HG03442 (cell line): Measurements from ENCODE around the gene AZGP1.
"Not testable (repeated sequence)": the region's sequence is repeated elsewhere in the genome, so short reads cannot be mapped to it uniquely, and the experiment has no call there.

Experiments
- ATAC-seq: cut with Tn5 transposase; IDR thresholded peaks from one replicate; pipeline ENCODE4 v1.9.1; 2021; ENCODE audit warnings: mild to moderate bottlenecking, moderate library complexity; ENCODE audit not compliant: unreplicated experiment

The AZGP1 gene

DNA sequence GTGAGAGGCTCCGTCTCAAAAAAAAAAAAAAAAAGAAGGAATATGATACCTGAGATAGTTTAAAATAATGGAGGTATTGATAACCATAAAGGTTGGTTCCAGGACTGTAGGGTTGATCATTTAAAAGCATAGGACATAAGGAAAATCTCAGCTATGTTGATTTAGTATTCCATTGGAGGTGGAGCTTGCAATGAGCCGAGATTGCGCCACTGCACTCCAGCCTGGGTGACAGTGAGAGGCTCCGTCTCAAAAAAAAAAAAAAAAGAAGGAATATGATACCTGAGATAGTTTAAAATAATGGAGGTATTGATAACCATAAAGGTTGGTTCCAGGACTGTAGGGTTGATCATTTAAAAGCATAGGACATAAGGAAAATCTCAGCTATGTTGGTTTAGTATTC is 23.2 kb downstream of the AZGP1 start:
- ATAC-seq: not testable (repeated sequence)

DNA sequence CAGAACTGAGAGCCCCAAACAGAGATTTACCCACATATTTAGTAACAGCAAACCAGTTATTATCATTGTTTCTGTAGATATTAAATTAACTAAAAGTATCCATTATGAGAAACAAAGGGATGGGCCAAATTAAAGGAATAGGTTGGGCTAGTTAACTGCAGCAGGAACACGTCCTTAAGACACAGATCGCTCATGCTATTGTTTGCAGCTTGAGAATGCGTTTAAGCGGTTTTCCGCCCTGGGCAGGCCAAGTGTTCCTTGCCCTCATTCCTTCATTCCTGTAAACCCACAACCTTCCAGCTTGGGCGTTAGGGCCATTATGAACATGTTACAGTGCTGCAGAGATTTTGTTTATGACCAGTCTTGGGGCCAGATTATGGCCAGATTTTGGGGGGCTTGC is 25.0 kb downstream of the AZGP1 start:
- ATAC-seq: not testable (repeated sequence)

GRCh38 chr7:99949645-99950228 is 26.1 kb downstream of the AZGP1 start:
- ATAC-seq: no peak

DNA sequence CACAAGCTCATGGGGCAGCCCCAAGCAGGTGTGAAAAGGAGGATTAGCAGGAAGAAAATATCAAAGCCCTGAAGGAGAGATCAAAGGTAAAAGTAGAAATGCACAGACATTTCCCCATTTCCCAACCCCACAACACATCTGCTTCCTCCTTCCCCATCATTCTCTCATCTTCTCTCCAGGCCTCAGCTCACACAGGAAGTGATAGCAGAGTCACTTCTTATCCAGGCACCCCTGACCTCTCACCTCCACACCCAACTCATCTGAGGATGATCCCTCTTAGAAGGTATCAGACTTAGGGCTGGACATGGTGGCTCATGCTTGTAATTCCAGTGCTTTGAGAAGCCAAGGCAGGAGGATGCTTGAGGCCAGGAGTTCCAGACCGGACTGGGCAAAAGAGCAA is 28.2 kb downstream of the AZGP1 start:
- no peak for ATAC-seq

DNA sequence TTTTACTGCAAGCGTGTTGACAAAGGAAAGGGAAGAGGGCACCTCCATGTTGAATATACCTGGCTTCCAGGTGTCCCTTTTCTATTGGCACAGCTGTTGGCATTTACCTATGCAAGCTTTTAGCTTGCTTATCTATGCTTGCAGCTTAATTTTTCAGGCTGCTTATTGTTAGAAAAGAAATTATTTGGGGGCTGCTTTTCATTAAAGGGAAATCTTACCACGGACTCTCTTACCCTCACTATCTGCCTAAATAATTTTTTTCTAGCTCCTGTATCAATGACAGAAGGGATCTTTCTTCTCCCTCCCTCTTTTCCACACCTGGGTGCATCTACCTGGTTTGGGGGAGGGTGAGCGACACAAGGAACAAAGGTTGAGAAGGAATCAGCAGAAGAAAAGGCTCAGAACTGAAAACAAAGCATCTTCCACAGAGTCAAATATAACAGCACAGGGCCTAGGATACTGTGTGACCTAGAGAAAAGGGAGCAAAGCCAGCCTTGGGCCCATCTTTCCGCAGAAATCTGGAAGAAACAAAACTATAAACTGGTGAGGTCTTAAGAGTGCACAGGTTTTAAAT is 31.2 kb downstream of the AZGP1 start:
- ATAC-seq: no peak

DNA sequence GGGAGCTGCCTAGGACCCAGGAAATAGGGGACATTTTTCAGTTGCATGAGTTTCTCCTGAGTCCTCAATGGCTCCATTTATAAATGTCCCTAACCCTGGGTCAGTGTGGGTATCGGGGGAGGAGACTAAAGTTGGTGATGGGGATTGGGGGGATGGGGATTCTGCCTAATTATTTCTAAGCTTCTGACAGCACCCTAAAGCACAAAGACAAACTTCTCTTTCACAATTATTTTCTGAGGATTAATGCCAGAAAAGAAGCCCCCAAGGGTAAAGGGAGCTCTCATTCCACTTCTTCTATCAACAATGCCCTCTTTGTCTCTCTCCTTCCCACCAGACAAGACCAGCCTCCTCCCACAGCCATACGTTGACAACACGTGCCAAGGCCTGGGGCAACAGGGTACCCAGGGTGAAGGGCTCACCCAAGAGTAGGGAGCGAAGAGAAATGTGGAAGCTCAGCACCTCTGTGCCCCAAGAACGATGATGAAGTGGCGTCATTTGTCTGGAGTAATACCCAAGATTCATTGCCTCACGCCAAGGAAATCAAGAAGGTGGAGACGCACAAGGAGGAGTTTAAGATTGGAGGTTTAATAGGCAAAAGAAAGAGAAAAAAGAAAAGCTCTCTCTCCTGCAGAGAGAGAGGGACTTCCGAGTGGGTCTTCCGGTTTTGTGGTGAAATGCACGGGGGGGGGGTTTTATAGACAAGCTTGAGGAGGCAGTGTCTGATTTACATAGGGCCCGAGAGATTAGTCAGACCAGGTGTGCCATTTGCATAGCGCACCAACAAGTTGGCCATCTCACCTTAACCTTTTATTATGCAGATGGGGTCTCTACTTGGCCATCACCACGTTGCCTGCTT is 32.0 kb downstream of the AZGP1 start:
- ATAC-seq: no peak

DNA sequence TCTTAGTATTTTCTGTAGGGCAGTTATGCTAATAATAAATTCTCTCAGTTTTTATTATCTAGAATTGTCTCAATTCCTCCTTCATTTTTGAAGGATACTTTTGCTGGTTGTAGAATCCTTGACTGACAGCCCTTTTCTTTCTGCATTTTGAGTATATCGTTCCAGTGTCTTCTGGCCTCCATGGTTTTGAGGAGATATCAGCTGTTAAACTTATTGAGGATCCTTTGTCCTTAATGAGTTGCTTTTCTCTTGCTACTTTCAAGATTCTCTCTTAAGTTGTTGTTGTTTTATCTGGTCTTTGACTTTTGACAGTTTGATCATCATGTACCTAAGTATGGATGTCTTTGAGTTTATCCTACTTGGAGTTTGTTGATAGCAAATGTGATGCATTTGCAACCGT is 37.5 kb downstream of the AZGP1 start:
- no peak for ATAC-seq

GRCh38 chr7:99935009-99935408 is 40.8 kb downstream of the AZGP1 start:
- ATAC-seq: not testable (repeated sequence)

DNA sequence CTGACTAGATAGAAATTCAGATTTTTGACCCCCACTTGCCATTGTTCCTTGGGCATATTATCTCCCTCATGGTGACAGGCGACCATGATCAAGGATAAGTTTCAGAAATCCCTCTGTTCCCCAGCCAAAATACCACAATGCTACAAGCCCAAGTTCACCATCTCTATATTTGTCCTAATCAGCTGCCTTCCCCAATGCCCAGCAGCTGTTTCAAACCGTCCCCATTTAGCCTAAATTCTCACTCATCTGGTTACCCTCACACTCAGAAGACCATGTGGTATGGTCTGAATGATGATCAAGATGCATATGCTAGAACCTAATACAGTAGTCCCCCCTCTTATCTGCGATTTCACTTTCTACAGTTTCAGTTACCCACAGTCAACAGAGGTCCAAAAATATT is 45.5 kb downstream of the AZGP1 start:
- no peak for ATAC-seq

DNA sequence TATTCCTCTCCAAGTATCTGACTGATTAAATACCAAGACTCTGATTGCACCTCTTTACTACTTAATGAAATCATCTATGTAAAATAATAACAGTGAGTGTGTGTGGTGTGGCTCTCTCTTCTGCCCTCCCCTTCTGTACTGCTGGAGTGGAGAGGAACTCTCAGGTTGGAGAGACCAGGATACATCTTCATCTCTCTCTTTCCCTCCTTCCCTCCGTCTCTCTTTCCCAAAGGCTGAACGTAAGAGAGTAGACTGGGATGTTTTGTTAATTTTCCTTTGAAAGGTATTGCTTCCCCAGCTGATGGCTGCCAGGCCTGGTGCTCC is 46.1 kb downstream of the AZGP1 start:
- no peak for ATAC-seq

GRCh38 chr7:99928994-99929729 is 46.7 kb downstream of the AZGP1 start, which contains the start of gene GJC3:
Gene GJC3 (minus strand): TSS chr7:99929620. CDS start chr7:99929620, 0 bp downstream.
- ATAC-seq: no peak

DNA sequence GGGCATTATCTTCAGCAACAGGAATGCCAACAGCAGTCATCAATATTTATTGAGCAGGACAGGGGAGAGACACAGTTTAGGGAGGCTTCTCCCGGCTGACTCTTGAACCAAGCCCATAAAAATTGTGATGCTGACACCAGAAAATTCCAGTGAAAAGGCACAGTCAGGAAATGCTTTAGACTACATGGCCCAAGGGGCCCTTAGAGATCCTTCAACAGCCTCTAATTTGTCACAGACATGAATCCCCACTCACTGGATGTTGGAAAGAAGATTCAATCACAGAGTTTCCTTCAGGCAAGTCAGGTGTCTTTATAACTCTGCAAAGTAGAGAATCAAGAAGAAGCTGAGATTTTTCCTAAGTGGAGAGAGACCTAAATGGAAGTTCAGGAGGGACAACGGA is 47.6 kb downstream of the AZGP1 start:
- ATAC-seq: no peak

GRCh38 chr7:99927536-99927935 is 48.3 kb downstream of the AZGP1 start:
- ATAC-seq: no peak

- no peak for ATAC-seq
Observed at GRCh38 chr7:99926321-99926720, 49.5 kb downstream of the AZGP1 start.

- ATAC-seq: no peak
Observed at GRCh38 chr7:99923200-99923599, 52.6 kb downstream of the AZGP1 start.

DNA sequence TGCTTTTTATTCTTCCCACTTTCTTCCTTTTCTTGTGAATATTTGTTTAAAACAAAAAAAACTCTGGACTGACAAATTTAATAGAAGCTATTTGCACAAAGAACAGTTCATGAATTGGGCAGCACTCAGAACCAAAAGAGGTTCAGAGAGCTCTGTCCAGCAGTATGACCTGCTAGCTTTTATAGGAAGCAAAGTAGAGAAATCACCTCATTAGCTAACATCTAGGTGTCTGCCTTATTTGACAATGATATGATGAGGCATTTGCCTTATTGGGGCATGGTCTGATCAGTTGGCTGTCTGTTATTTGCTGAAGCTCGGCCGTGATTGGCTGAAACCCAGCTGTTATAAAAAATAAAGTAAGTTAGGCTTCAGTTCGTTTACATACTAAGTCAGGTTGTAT is 55.7 kb downstream of the AZGP1 start:
- ATAC-seq: no peak

DNA sequence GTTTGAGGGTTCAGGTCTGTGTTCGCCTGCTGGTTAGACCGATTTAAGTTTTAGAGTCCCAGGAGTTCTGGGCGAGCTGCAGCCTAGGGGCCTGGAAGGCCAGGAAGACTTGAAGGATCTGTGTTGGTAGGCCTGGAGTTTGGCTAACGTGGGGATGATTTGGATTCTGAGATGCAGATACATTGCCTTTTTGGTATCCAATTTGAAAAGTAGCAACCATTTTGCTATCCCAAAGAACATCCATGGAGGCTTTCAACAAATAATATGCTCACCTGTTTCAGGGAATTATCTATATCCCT is 56.1 kb downstream of the AZGP1 start:
- no peak for ATAC-seq

- peak; percentile 94 for ATAC-seq
Observed at GRCh38 chr7:99918959-99919813, 56.6 kb downstream of the AZGP1 start, which contains the start of gene TRIM4. Gene TRIM4 (minus strand): TSS chr7:99919530. CDS start chr7:99919401, 129 bp downstream.
